Endothelial cell of umbilical vein (primary cell): ENCODE data around the gene LINGO4. TPM values are rescaled to one million over a fixed set of nuclear protein-coding genes. Genes with fewer than 3 reads are reported as not detected.

Experiments used
- BruUV-seq: library from RNA; stranded (reverse); fragments of 400-500 nt; replicated peaks from 2 replicates; lab custom pipeline; 2021; lab: Mats Ljungman, UMichigan
- CTCF ChIA-PET: fragments of 300-600, 350-600 bp; sonication (Branson Sonifier 250); formaldehyde crosslinking; loops from one replicate; lab custom pipeline; 2021; ENCODE audit warnings: antibody characterized with exemption, inconsistent platforms; lab: Charles Lee
- POLR2A ChIA-PET: fragments of 300-600, 350-600 bp; sonication (Branson Sonifier 250); formaldehyde crosslinking; loops from one replicate; lab custom pipeline; 2021; ENCODE audit warnings: antibody characterized with exemption, inconsistent platforms; lab: Charles Lee
- DNase-seq: peaks from one replicate; pipeline ENCODE4 v3.0.0-alpha.2; 2011; ENCODE audit warnings: low read depth, low spot score
- FAIRE-seq: peaks from 2 replicates; lab custom pipeline; 2011; peaks lifted over from hg19 to GRCh38; lab: Jason Lieb, UNC
- H2AFZ ChIP-seq: 2 replicates; pipeline ENCODE4 v1.6.0; 2012; ENCODE audit warnings: low read depth, low read length, control low read depth, inconsistent platforms
- H3K27ac ChIP-seq: 2 replicates; pipeline ENCODE4 v1.5.1; 2011; ENCODE audit warnings: low read depth, mild to moderate bottlenecking, control low read depth, low read length, moderate library complexity; ENCODE audit not compliant: insufficient read depth
- H3K27me3 ChIP-seq, 2 experiments: 2 replicates each; pipeline versions ENCODE4 v1.6.0 to v1.6.1; 2011; ENCODE audit warnings: low read length in 2 of 2, mixed read lengths in 1 of 2; ENCODE audit not compliant: control insufficient read depth in 2 of 2, insufficient read depth in 2 of 2
- H3K36me3 ChIP-seq, 2 experiments: 2 replicates in 1 of 2; 3 replicates in 1 of 2; pipeline ENCODE4 v1.5.1; 2011; ENCODE audit warnings: low read length in 2 of 2, mild to moderate bottlenecking in 1 of 2, moderate library complexity in 1 of 2; ENCODE audit not compliant: control insufficient read depth in 2 of 2, insufficient read depth in 2 of 2; ENCODE audit errors: extremely low read depth in 1 of 2
- H3K4me1 ChIP-seq: 3 replicates; pipeline ENCODE4 v1.5.1; 2011; ENCODE audit warnings: mild to moderate bottlenecking, low read length; ENCODE audit not compliant: control insufficient read depth, insufficient read depth; ENCODE audit errors: extremely low read depth
- H3K4me2 ChIP-seq: 2 replicates; pipeline ENCODE4 v1.6.1; 2011; ENCODE audit warnings: low read length, control low read depth, mixed read lengths; ENCODE audit not compliant: insufficient read depth
- H3K4me3 ChIP-seq, 3 experiments: fragments of 200-600 bp in 1 of 3; sonication (generic), shearing (Covaris generic) in 1 of 3; replicated peaks in 1 of 3; 2 replicates each; pipeline ENCODE4 v1.5.1; 2011 to 2016; ENCODE audit warnings: control low read depth in 3 of 3, low read length in 3 of 3, mild to moderate bottlenecking in 2 of 3, inconsistent platforms in 1 of 3, low read depth in 1 of 3, moderate library complexity in 1 of 3; ENCODE audit not compliant: insufficient read depth in 1 of 3
- H3K79me2 ChIP-seq: 2 replicates; pipeline ENCODE4 v1.6.0; 2012; ENCODE audit warnings: low read length, inconsistent platforms; ENCODE audit not compliant: control insufficient read depth, insufficient read depth
- H3K9ac ChIP-seq: replicated peaks from 2 replicates; pipeline ENCODE3; 2011; ENCODE audit warnings: low read length, control low read depth; ENCODE audit not compliant: insufficient read depth; ENCODE audit errors: extremely low read depth
- H3K9me1 ChIP-seq: replicated peaks from 3 replicates; pipeline ENCODE4 v1.6.0; 2011; ENCODE audit warnings: mild to moderate bottlenecking, low read length; ENCODE audit not compliant: control insufficient read depth, insufficient read depth; ENCODE audit errors: extremely low read depth
- H3K9me3 ChIP-seq: replicated peaks from 2 replicates; pipeline ENCODE4 v1.5.1; 2012; ENCODE audit warnings: low read length, inconsistent platforms; ENCODE audit not compliant: control insufficient read depth, insufficient read depth
- H4K20me1 ChIP-seq: replicated peaks from 2 replicates; pipeline ENCODE3; 2011; ENCODE audit warnings: mild to moderate bottlenecking, low read length; ENCODE audit not compliant: control insufficient read depth, insufficient read depth; ENCODE audit errors: extremely low read depth
- EZH2 ChIP-seq: IDR thresholded peaks from 2 replicates; pipeline ENCODE4 v1.6.1; 2012; ENCODE audit warnings: borderline replicate concordance, low read depth, mild to moderate bottlenecking, moderate library complexity, low read length, inconsistent platforms; ENCODE audit not compliant: severe bottlenecking
- FOS ChIP-seq: IDR thresholded peaks from 2 replicates; pipeline ENCODE4 v1.6.1; 2011; ENCODE audit warnings: mild to moderate bottlenecking, low read length, moderate library complexity, borderline replicate concordance; ENCODE audit not compliant: insufficient read depth
- GATA2 ChIP-seq: IDR thresholded peaks from 2 replicates; pipeline ENCODE4 v1.7.0; 2011; ENCODE audit warnings: low read depth, mild to moderate bottlenecking, moderate library complexity, mixed read lengths, low read length; ENCODE audit not compliant: insufficient read length, insufficient read depth
- JUN ChIP-seq: IDR thresholded peaks from 2 replicates; pipeline ENCODE4 v1.6.1; 2011; ENCODE audit warnings: borderline replicate concordance, low read depth; ENCODE audit not compliant: insufficient read length, insufficient read depth
- MAX ChIP-seq: IDR thresholded peaks from 2 replicates; pipeline ENCODE4 v1.6.1; 2011; ENCODE audit not compliant: insufficient read depth, insufficient read length
- MYC ChIP-seq: IDR thresholded peaks from one replicate; pipeline ENCODE4 v1.6.1; 2011; ENCODE audit warnings: mild to moderate bottlenecking, low read depth, low read length
- POLR2A ChIP-seq: IDR thresholded peaks from 2 replicates; pipeline ENCODE4 v1.6.1; 2012; ENCODE audit warnings: low read depth, mild to moderate bottlenecking, control low read depth, low read length
- POLR2AphosphoS5 ChIP-seq: IDR thresholded peaks from 2 replicates; pipeline ENCODE4 v1.6.1; 2012; ENCODE audit warnings: low read depth, mild to moderate bottlenecking, control low read depth, low read length, moderate library complexity; ENCODE audit not compliant: insufficient read depth
- dilution Hi-C: fragments of 300-500 bp; cut with MboI; formaldehyde crosslinking; loops from one replicate; pipeline ENCODE4 v1.15.0; 2019; ENCODE audit warnings: low sequenced_read_pairs; ENCODE audit not compliant: extremely low pct_ligation_motif_present
- intact Hi-C: fragments of 100-400 bp; cut with micrococcal nuclease; formaldehyde crosslinking; loops from one replicate; pipeline ENCODE4 v1.10.0; 2022
- polyA plus RNA-seq, 4 experiments: library from polyadenylated mRNA; depleted of rRNA in 3 of 4; stranded (reverse) in 3 of 4; unstranded in 1 of 4; fragments of >200 nt; gene quantifications; 2 replicates each; pipeline versions ENCODE4 v1.2.1 to v1.2.3, GENCODE V29; 2011 to 2012; ENCODE audit warnings: missing spikeins in 1 of 4
- total RNA-seq: library from RNA; stranded (reverse); gene quantifications from 2 replicates; pipeline ENCODE4 v1.2.3, GENCODE V29; 2021
- TF ChIP-seq, protein P1 (sequence below), 2 donors: IDR thresholded peaks; 1 replicate in 1 of 2; 2 replicates in 1 of 2; pipeline ENCODE4 v1.5.1; 2011; ENCODE audit warnings: low read length in 2 of 2, mild to moderate bottlenecking in 2 of 2, moderate library complexity in 2 of 2, control low read depth in 1 of 2, inconsistent platforms in 1 of 2, low read depth in 1 of 2; ENCODE audit not compliant: insufficient read depth in 1 of 2; ENCODE audit errors: extremely low read depth in 1 of 2

LINGO4 gene
- total and polyA plus RNA-seq, 2 donors (not counting 3 experiments of a cell fraction or from before 2014, with no cell fraction given) = not detected

- Histone ChIP-seq H3K9ac (no peak overlapping the region), H3K4me2 (no peak overlapping the region), H3K27me3 (peaks cover 0 to 7% of the 10 kb centered on the region in 2 experiments), H3K79me2 (no peaks in the 10 kb centered on the region), H3K4me1 (no peaks in the 10 kb centered on the region), H2AFZ (no peak overlapping the region), H3K36me3 (no peaks in the 10 kb centered on the region), H3K9me3 (no peaks in the 10 kb centered on the region), H4K20me1 (no peaks in the 10 kb centered on the region), H3K4me3 (no peak overlapping the region), H3K9me1 (no peaks in the 10 kb centered on the region), H3K27ac (no peak overlapping the region)
- FAIRE-seq (no peak), DNase-seq (no peak)
- POLR2A ChIA-PET = no interaction called here
- CTCF ChIA-PET = interaction anchor here (1.0 to 1.6 kb wide), 4 partner anchors 12 to 73 kb away, joined by 3 to 8 read pairs (median 4); no protein-coding TSS in a partner anchor
- dilution Hi-C loops (no loop called here), intact Hi-C loops (no loop called here)
- BruUV-seq = no TSS peak
- TF ChIP-seq, protein P1, sequence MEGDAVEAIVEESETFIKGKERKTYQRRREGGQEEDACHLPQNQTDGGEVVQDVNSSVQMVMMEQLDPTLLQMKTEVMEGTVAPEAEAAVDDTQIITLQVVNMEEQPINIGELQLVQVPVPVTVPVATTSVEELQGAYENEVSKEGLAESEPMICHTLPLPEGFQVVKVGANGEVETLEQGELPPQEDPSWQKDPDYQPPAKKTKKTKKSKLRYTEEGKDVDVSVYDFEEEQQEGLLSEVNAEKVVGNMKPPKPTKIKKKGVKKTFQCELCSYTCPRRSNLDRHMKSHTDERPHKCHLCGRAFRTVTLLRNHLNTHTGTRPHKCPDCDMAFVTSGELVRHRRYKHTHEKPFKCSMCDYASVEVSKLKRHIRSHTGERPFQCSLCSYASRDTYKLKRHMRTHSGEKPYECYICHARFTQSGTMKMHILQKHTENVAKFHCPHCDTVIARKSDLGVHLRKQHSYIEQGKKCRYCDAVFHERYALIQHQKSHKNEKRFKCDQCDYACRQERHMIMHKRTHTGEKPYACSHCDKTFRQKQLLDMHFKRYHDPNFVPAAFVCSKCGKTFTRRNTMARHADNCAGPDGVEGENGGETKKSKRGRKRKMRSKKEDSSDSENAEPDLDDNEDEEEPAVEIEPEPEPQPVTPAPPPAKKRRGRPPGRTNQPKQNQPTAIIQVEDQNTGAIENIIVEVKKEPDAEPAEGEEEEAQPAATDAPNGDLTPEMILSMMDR (IDR thresholded peaks at IDR 0.05; ENCODE audit: extremely low read depth in 1 of 2, insufficient read depth in 1 of 2, low read depth in 1 of 2, low read length in 2 of 2) = no peak
- TF ChIP-seq POLR2AphosphoS5 (no peak), MYC (no peak), JUN (no peak), MAX (no peak), FOS (no peak), EZH2 (no peak), POLR2A (no peak), GATA2 (no peak)
Measured at GRCh38 chr1:151819976-151820623, 14.9 kb upstream of the LINGO4 start.
